Activated CD4-positive, alpha-beta T cell treated with anti-CD3 and anti-CD28 coated beads, Interleukin-2, amount 10 ng/mL, durations not matched to agents 7 days and 5 days (primary cell): ENCODE measurements around the gene MKNK2. TPM values are rescaled to one million over a fixed set of nuclear protein-coding genes. Genes with fewer than 3 reads are reported as not detected.
"Not testable (repeated sequence)": the region's sequence is repeated elsewhere in the genome, so short reads cannot be mapped to it uniquely, and the experiment has no call there.

Experiments used
- CTCF ChIA-PET: fragments of 350-600 bp; sonication (Branson Sonifier 250); formaldehyde crosslinking; loops from one replicate; lab custom pipeline; 2021; ENCODE audit warnings: antibody characterized with exemption; lab: Charles Lee
- POLR2A ChIA-PET: fragments of 350-600 bp; sonication (Branson Sonifier 250); formaldehyde crosslinking; loops from one replicate; lab custom pipeline; 2021; ENCODE audit warnings: antibody characterized with exemption; lab: Charles Lee
- DNase-seq: peaks from one replicate; pipeline ENCODE4 v3.0.0-alpha.2; 2020
- H3K27ac Mint-ChIP-seq: one replicate; pipeline ENCODE4 v1.8.0; 2021; ENCODE audit warnings: mild to moderate bottlenecking, moderate library complexity, mixed read lengths
- H3K27me3 Mint-ChIP-seq: one replicate; pipeline ENCODE4 v1.8.0; 2021; ENCODE audit warnings: mixed read lengths
- H3K36me3 Mint-ChIP-seq: one replicate; pipeline ENCODE4 v1.8.0; 2021; ENCODE audit warnings: low read depth, mixed read lengths
- H3K4me1 Mint-ChIP-seq: one replicate; pipeline ENCODE4 v1.8.0; 2021; ENCODE audit warnings: mixed read lengths
- H3K4me3 Mint-ChIP-seq: one replicate; pipeline ENCODE4 v1.8.0; 2021; ENCODE audit warnings: mild to moderate bottlenecking, moderate library complexity, mixed read lengths
- H3K9me3 Mint-ChIP-seq: one replicate; pipeline ENCODE4 v1.8.0; 2021; ENCODE audit warnings: mixed read lengths
- total RNA-seq, 2 experiments: library from RNA; stranded (reverse); gene quantifications; one replicate each; pipeline ENCODE4 v1.2.3, GENCODE V29; 2021

MKNK2 gene
- total RNA-seq, result 100 to 1,000 TPM; 198 to 228 TPM

DNA sequence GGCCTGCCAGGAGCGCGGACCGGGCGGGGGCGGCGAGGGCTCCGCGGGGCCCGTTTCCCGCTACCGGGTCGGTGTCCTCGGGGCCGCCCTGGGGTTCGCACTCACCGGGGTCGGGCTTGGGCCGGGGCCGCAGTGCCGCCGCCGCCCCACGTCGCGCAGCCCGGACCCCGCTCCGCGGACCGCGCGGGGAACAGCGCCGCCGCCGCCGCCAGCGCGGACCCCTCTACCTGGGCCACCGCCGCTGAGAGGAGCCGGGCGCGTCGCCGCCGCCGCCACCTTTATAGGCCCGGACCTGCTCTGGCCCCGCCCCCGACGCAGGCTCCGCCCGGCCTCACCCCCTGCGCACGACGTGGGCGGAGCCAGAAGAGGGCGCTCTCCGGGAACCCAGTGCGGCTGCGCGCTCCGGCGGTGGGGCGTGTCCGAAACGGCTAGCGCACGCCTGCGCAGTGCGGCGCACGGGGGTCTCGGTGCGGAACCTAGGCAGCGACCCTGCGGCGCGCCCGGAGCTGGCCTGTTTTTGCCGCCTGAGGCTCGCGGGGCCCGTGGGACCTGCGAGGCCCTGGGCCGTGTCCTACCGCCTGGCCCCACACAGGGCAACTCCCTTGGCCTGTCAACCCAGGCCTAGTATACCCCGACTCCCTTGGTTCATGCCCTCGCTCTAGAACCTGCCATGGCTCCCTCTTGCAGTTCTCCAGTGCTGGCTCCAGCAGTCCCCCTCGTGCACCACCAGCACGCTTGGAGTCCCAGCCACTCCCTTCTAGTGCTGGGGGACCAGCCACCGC is at the start of gene MKNK2:
TSS of gene MKNK2 (minus strand) at position 254 of the 782 bp plus-strand sequence. CDS start 393 bp downstream, outside the sequence.
- H3K27me3 Mint-ChIP-seq, result no peaks in the 10 kb centered on the region
- CTCF ChIA-PET, result interaction anchor here (0.9 to 1.7 kb wide), 7 partner anchors 9 to 121 kb away, joined by 3 to 12 read pairs (median 4); no protein-coding TSS in a partner anchor
- peak within 1 kb of the TSS; percentile 83 for H3K4me3 Mint-ChIP-seq
- H3K4me1 Mint-ChIP-seq, result peaks cover 52% of the 10 kb centered on the region
- POLR2A ChIA-PET, result interaction anchor here (0.6 to 1.4 kb wide), 2 partner anchors 9 to 19 kb away, joined by 5 to 9 read pairs; no protein-coding TSS in a partner anchor
- peak within 1 kb of the TSS; percentile 91 for H3K27ac Mint-ChIP-seq
- peak; percentile 92 for DNase-seq
- no peaks in the 10 kb centered on the region for H3K9me3 Mint-ChIP-seq
- H3K36me3 Mint-ChIP-seq, result peaks cover 6% of the 10 kb centered on the region

DNA sequence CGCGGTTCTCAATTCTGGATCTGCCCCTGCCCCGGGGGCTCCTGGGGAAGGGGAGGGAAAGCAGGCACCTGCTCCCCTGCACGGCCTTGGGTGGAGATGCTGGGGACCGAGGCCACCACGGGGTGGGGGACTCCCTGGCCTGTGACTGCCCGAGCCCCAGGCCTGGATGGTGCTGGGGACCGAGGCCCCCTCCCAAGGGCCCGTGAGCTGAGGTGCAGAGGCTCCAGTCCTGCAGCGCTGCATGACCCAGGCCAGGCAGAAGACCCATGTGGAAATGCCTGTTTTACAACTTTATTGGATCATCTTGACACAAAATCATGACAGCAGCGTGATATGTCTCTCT is 49.6 kb upstream of the MKNK2 start:
- H3K27ac Mint-ChIP-seq, result no peak overlapping the region

DNA sequence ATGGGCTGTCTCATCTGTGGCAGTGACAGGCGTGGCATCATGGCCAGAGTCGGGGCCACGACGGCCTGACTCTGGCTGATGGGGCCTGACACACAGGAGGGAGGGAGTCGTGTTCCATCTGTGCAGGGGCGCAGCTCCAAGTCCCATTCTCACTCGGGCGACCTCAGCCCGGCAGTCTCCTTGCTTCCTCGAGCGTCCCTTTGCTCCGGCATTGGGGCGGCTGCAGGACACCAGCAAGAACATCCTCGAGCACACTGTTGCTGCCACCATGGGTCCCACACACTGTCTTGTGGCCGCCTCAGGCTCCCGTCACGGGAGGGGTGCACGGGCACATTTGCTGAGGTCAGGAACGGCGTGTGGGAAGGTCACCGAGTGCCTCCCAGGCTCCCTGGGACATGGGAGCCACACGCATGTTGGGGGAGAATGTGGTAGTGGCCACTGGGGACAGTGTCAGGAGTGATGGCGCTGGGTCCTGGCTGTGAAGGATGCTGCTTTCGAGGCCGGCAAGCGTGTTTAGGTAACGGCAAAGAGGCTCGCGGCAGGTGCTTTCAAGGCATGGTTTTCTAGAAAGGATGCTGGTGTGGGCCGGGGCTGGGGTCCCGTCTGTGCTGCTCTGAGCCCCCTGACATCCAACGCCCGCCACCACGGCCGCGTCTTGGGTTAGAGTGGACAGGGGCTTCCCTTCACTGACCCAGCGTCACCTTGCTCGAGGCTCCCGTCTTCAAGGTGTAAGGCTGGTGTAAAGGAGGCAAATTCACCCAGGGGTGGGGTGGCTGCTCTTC is 49.1 kb upstream of the MKNK2 start:
- no peaks in the 10 kb centered on the region for H3K9me3 Mint-ChIP-seq
- CTCF ChIA-PET, result no interaction called here
- no peaks in the 10 kb centered on the region for H3K27me3 Mint-ChIP-seq

More for the DNA sequence above, 49.6 kb upstream of the MKNK2 start:
- no peak for DNase-seq
- peaks cover 31% of the 10 kb centered on the region for H3K36me3 Mint-ChIP-seq
- no peaks in the 10 kb centered on the region for H3K9me3 Mint-ChIP-seq
- H3K4me1 Mint-ChIP-seq, result peaks cover 12% of the 10 kb centered on the region
- ChIA-PET CTCF (no interaction called here), POLR2A (no interaction called here)
- no peaks in the 10 kb centered on the region for H3K27me3 Mint-ChIP-seq
- no peak overlapping the region for H3K4me3 Mint-ChIP-seq

DNA sequence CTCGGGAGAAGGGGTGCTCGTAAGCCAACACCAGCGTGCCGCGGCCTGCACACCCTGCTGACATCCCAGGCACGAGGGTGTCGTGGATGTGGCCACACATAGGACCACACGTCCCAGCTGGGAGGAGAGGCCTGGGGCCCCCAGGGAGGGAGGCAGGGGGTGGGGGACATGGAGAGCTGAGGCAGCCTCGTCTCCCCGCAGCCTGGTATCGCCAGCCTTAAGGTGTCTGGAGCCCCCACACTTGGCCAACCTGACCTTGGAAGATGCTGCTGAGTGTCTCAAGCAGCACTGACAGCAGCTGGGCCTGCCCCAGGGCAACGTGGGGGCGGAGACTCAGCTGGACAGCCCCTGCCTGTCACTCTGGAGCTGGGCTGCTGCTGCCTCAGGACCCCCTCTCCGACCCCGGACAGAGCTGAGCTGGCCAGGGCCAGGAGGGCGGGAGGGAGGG is 48.0 kb upstream of the MKNK2 start:
- Mint-ChIP-seq H3K9me3 (no peaks in the 10 kb centered on the region), H3K4me3 (no peak overlapping the region), H3K4me1 (peaks cover 15% of the 10 kb centered on the region), H3K36me3 (peaks cover 31% of the 10 kb centered on the region), H3K27ac (no peak overlapping the region), H3K27me3 (no peaks in the 10 kb centered on the region)
- POLR2A ChIA-PET, result no interaction called here
- CTCF ChIA-PET, result interaction anchor here (0.5 kb wide), 1 partner anchor 293 kb away, joined by 3 read pairs; no protein-coding TSS in a partner anchor
- DNase-seq, result no peak

More for the DNA sequence above, 49.1 kb upstream of the MKNK2 start:
- POLR2A ChIA-PET, result no interaction called here
- DNase-seq, result no peak
- Mint-ChIP-seq H3K27ac (peak overlapping the region; percentile 52), H3K4me1 (peaks cover 12% of the 10 kb centered on the region), H3K36me3 (peaks cover 29% of the 10 kb centered on the region), H3K4me3 (no peak overlapping the region)

DNA sequence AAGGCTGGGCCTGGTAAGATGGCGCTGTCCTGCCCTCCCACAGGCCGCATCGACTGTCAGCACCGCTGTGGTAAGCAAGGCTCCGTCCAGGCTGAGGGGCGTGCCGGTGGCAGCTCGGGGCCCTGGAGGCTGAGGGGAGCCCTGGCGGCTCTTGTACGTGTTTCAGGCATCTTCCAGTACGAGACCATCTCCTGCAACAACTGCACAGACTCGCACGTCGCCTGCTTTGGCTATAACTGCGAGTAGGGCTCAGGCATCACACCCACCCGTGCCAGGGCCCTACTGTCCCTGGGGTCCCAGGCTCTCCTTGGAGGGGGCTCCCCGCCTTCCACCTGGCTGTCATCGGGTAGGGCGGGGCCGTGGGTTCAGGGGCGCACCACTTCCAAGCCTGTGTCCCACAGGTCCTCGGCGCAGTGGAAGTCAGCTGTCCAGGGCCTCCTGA is 46.9 kb upstream of the MKNK2 start:
- ChIA-PET CTCF (interaction anchor here (0.8 to 1.4 kb wide), 3 partner anchors 10 to 54 kb away, joined by 3 to 4 read pairs (median 3); partner anchors contain the start of gene AP3D1), POLR2A (no interaction called here)
- DNase-seq, result no peak
- H3K27me3 Mint-ChIP-seq, result no peaks in the 10 kb centered on the region
- H3K4me1 Mint-ChIP-seq, result peaks cover 22% of the 10 kb centered on the region
- peaks cover 32% of the 10 kb centered on the region for H3K36me3 Mint-ChIP-seq
- H3K27ac Mint-ChIP-seq, result peak overlapping the region; percentile 64
- H3K9me3 Mint-ChIP-seq, result no peaks in the 10 kb centered on the region
- H3K4me3 Mint-ChIP-seq, result peak overlapping the region; percentile 82

DNA sequence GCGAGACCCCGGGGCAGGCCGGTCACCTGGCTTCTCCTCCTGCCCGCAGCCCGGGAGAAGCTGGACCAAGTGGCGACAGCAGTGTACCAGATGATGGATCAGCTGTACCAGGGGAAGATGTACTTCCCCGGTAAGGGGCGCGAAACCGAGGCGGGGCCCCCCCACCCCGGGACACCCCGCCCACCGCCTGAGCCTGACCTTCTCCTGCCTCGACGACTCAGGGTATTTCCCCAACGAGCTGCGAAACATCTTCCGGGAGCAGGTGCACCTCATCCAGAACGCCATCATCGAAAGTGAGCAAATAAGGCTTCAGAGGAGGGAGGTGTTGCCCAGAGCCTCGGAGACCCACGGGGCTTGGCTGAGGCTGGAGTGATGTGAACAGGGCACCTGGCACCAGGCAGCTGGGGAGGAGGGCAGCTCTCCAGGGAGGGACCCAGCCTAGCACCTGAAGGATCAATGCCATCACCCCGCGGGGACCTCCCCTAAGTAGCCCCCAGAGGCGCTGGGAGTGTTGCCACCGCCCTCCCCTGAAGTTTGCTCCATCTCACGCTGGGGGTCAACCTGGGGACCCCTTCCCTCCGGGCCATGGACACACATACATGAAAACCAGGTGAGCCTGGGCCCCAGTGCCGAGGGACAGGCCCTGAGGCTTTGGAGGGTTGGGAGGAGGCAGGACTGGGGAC is 46.3 kb upstream of the MKNK2 start:
- POLR2A ChIA-PET, result no interaction called here

DNA sequence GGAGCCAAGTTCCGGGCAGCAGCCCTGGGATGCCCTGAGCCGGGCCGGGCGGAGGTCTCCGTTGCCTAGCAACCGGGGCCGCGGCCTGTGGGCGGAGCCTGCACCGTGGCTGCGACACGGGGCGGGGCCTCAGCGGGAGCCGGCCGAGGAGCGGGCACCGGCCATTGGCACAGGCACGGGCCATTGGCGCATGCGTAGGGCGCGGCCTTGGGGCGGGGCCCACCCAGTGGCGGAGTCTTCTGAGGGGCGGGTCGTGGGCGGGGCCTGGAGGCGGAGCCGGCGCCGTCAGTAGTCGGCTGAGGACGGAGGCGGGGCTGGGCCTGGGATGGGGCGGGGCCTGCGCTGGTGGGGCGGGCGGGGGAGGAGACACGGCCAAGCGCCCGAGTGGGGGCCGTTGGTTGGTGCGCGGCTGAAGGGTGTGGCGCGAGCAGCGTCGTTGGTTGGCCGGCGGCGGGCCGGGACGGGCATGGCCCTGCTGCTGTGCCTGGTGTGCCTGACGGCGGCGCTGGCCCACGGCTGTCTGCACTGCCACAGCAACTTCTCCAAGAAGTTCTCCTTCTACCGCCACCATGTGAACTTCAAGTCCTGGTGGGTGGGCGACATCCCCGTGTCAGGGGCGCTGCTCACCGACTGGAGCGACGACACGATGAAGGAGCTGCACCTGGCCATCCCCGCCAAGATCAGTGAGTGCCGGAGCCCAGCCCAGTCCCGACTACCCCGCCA is 45.6 kb upstream of the MKNK2 start, which contains the start of gene IZUMO4:
TSS of gene IZUMO4 (plus strand) at position 436 of the 723 bp plus-strand sequence. CDS start at position 467, 31 bp downstream.
- peak within 1 kb of the TSS; percentile 99 for H3K4me3 Mint-ChIP-seq
- peak; percentile 99 for DNase-seq
- peaks cover 30% of the 10 kb centered on the region for H3K36me3 Mint-ChIP-seq
- H3K4me1 Mint-ChIP-seq, result peaks cover 31% of the 10 kb centered on the region
- ChIA-PET CTCF (interaction anchor here (0.8 to 4.4 kb wide), 5 partner anchors 9 to 55 kb away, joined by 3 to 33 read pairs (median 3); partner anchors contain the start of gene AP3D1), POLR2A (no interaction called here)
- no peaks in the 10 kb centered on the region for H3K9me3 Mint-ChIP-seq
- H3K27me3 Mint-ChIP-seq, result no peaks in the 10 kb centered on the region
- peak within 1 kb of the TSS; percentile 93 for H3K27ac Mint-ChIP-seq

More for the DNA sequence above, 46.3 kb upstream of the MKNK2 start:
- Mint-ChIP-seq H3K27ac (peak overlapping the region; percentile 93), H3K4me3 (peak overlapping the region; percentile 82), H3K4me1 (peaks cover 25% of the 10 kb centered on the region), H3K36me3 (peaks cover 35% of the 10 kb centered on the region), H3K9me3 (no peaks in the 10 kb centered on the region), H3K27me3 (no peaks in the 10 kb centered on the region)
- peak; percentile 51 for DNase-seq
- CTCF ChIA-PET, result interaction anchor here (0.6 to 1.4 kb wide), 5 partner anchors 10 to 58 kb away, joined by 3 to 4 read pairs (median 3); partner anchors contain the start of gene AP3D1

DNA sequence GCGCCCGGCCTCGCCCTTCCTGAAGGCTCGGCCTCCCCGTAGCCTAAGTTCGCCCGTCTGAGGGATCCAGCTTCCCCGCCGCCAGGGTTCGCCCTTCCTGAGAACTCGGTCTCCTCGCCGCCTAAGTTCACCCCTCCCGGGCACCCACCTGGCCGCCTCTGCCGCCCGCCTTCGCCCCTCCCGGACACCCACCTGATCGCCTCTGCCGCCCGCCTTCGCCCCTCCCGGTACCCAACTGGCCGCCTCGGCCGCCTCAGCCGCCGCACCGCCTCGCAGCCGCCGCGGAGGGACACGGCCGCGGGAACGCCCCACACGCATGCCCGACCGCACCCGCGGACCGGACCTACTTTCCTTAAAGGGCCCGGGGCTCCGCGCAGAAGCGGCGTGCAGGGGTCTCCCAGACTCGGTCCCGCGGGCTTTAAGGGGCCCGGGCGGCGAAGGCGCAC is 45.0 kb upstream of the MKNK2 start, which contains the start of gene MOB3A:
TSS of gene MOB3A (minus strand) at position 293 of the 446 bp plus-strand sequence. CDS start 17,766 bp downstream, outside the sequence.
- Mint-ChIP-seq H3K27ac (peak within 1 kb of the TSS; percentile 93), H3K36me3 (peaks cover 29% of the 10 kb centered on the region), H3K4me3 (peak within 1 kb of the TSS; percentile 99), H3K9me3 (no peaks in the 10 kb centered on the region), H3K27me3 (no peaks in the 10 kb centered on the region), H3K4me1 (peaks cover 32% of the 10 kb centered on the region)
- ChIA-PET CTCF (interaction anchor here (0.9 to 4.4 kb wide), 3 partner anchors 11 to 44 kb away, joined by 3 to 33 read pairs (median 3); no protein-coding TSS in a partner anchor), POLR2A (no interaction called here)
- peak; percentile 85 for DNase-seq

DNA sequence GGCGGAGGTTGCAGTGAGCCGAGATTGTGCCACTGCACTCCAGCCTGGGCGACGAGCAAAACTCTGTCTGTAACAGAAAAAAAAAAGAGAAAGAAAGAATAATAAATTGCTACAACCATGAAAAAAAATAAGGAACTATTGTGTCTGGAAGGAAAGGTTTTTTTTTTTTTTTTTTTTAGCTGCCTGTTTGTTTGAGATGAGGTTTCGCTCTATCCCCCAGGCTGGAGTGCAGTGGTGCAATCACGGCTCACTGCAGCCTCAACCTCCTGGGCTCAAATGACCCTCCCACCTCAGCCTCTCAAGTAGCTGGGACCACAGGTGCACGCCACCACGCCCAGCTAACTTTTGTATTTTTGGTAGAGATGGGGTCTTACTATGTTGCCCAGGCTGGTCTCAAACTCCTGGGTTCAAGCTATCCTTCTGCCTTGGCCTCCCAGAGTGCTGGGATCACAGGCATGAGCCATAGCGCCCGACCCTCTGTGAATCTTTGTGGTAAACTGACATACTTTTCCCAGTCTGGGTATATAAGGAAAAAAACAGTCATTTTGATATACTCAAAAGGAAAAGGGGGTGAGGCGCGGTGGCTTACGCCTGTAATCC is 41.0 kb upstream of the MKNK2 start:
- not testable (repeated sequence) for DNase-seq, H3K4me3 Mint-ChIP-seq, H3K27ac Mint-ChIP-seq, H3K9me3 Mint-ChIP-seq, H3K27me3 Mint-ChIP-seq
- POLR2A ChIA-PET, result interaction anchor here (0.5 kb wide), 1 partner anchor 222 kb away, joined by 4 read pairs; no protein-coding TSS in a partner anchor
- H3K36me3 Mint-ChIP-seq, result peaks cover 54% of the 10 kb centered on the region
- peaks cover 63% of the 10 kb centered on the region for H3K4me1 Mint-ChIP-seq
- CTCF ChIA-PET, result interaction anchor here (0.6 to 4.4 kb wide), 4 partner anchors 7 to 1466 kb away, joined by 3 to 33 read pairs (median 6); partner anchors contain the start of gene MFSD12

DNA sequence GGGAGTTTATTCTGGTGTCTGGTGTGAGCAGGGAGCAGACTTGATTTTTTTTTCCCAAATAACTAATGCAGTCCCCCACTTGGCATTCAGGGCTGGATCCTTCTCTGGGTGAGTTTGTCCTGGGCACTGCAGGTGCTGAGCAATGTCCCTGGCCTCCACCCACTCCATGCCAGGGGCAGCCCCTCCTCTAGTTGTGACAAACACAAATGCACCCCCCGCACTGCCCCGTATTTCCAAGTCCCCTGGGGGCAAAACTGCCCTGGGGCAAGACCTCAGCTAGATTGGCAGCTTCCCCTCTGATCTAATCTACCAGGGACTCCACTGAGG is 38.6 kb upstream of the MKNK2 start:
- CTCF ChIA-PET, result interaction anchor here (2.3 kb wide), 1 partner anchor 20 kb away, joined by 9 read pairs; no protein-coding TSS in a partner anchor
- no peaks in the 10 kb centered on the region for H3K27me3 Mint-ChIP-seq
- POLR2A ChIA-PET, result interaction anchor here (0.6 kb wide), 1 partner anchor 8 kb away, joined by 3 read pairs; no protein-coding TSS in a partner anchor
- peak overlapping the region; percentile 63 for H3K4me3 Mint-ChIP-seq
- peaks cover 59% of the 10 kb centered on the region for H3K36me3 Mint-ChIP-seq
- peaks cover 74% of the 10 kb centered on the region for H3K4me1 Mint-ChIP-seq
- no peak for DNase-seq
- H3K27ac Mint-ChIP-seq, result peak overlapping the region; percentile 93
- no peaks in the 10 kb centered on the region for H3K9me3 Mint-ChIP-seq
